Heart left ventricle (tissue), 13 donors: Measurements from ENCODE around the gene CDK5RAP2.

Experiments
- POLR2A ChIP-seq, 2 donors: fragments of 450-650 bp; IDR thresholded peaks; one replicate each; pipeline ENCODE4 v1.6.1; 2017; ENCODE audit warnings: antibody characterized with exemption in 2 of 2, mild to moderate bottlenecking in 2 of 2, moderate library complexity in 2 of 2
- TF ChIP-seq, protein P1 (sequence below), 12 donors: fragments of 200-600 bp; sonication (generic) in 4 of 12; IDR thresholded peaks; one replicate each; pipeline versions ENCODE4 v1.5.0 to v1.8.0; 2018 to 2022; ENCODE audit warnings: antibody characterized with exemption in 12 of 12, mild to moderate bottlenecking in 5 of 12
- donor health status: ischemic (EF 13 %, LVEDD 7.1; RV severe dilation, severe dysfunction).
- donor health status: DM: no; HTN: yes; CAD: no.
- donor health status: DM: no; HTN: no; CAD: no.
- donor health status: ischemic (EF 25% LVEDD 6.9; RV normal size, moderate dysfunction).
- donor health status: ischemic (EF 25% LVEDD 5.7; RV mildly dilated, moderate dysfunction).
- donor health status: ischemic (EF 35%, LVEDD 5.7; RV mildly dilated, moderate dysfunction).
- donor health status: nonischemic (EF 11% LVEDD 7.7; RV severe dilation, severe dysfunction).
- donor health status: DM: yes; HTN: yes; CAD: no.
- donor health status: PGD.
- donor health status: ischemic (EF 29% LVEDD 5.4; RV normal size, mild dysfunction).
- donor health status: nonischemic (EF 23%, LVEDD 6.1; RV moderate dilation, normal function).

GRCh38 chr9:120612218-120612617 lies 32.3 kb upstream of the CDK5RAP2 start:
- TF ChIP-seq, protein P1, sequence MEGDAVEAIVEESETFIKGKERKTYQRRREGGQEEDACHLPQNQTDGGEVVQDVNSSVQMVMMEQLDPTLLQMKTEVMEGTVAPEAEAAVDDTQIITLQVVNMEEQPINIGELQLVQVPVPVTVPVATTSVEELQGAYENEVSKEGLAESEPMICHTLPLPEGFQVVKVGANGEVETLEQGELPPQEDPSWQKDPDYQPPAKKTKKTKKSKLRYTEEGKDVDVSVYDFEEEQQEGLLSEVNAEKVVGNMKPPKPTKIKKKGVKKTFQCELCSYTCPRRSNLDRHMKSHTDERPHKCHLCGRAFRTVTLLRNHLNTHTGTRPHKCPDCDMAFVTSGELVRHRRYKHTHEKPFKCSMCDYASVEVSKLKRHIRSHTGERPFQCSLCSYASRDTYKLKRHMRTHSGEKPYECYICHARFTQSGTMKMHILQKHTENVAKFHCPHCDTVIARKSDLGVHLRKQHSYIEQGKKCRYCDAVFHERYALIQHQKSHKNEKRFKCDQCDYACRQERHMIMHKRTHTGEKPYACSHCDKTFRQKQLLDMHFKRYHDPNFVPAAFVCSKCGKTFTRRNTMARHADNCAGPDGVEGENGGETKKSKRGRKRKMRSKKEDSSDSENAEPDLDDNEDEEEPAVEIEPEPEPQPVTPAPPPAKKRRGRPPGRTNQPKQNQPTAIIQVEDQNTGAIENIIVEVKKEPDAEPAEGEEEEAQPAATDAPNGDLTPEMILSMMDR (IDR thresholded peaks at IDR 0.05): no peak
- no peak for TF ChIP-seq POLR2A (IDR thresholded peaks at IDR 0.05)
